ENCODE data around the gene ARMC2. TPM values are rescaled to one million over a fixed set of nuclear protein-coding genes. Genes with fewer than 3 reads are reported as not detected.

The ARMC2 gene
- total and polyA plus RNA-seq, 2 of the 4 experiments (the other 2 are of a cell fraction) = 0.72 to 3.9 TPM

DNA sequence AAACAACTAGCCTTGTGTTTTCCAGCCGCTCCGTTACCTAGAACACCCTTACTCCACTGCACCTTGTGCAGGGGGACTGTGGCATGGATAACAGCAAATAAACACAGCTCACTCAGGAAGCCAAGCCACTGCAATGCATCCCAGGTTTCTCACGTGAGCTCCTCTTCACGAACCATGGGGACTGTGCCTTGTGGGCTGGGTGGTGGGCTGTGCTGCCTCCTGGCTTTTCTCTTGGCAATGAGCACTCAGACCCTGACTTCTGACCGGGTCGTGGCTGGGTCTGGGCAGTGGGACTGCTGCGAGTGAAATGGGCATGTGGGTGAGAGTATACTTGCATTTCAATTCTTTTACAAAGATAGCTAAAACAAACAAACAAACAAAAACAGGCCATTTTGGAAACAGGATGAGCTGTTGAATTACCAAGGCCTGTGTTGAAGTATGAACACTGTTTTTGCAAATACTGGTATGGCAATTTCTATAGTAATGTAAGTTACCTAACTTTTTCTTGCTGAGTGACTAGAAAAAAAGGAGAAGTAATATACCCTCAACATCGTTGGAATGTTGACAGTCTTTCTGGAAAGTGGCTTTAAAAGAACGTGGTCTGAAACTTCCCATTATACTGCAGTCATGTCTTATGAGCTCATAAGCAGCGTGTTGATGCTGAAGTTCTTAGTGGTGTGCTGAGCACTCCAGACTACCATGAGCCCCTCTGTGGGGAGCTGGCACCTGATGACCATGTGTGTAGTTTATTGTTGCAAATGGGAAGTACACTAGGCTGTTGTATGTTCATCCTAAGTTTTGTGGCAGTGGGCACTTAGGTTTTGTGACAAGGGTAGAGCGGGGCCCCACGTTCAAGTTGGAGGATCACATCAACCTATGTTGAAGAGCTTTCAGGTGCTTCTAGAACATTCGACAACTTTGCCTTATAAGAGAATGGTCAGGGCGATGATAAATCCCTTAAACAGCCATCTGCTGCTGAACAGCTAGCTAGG is 120.4 kb downstream of the ARMC2 start:
- Histone ChIP-seq H3K27me3 (ENCODE audit: control insufficient read depth, insufficient read depth, low read length) (no peaks in the 10 kb centered on the region), H3K4me2 (ENCODE audit: low read depth, low read length) (no peak overlapping the region), H2AK9ac (replicated peaks; ENCODE audit: low read depth, low read length, poor library complexity) (no peak overlapping the region), H2BK20ac (ENCODE audit: low read depth, low read length) (no peak overlapping the region), H3K4me3 (ENCODE audit: insufficient read depth, low read depth, low read length) (no peak overlapping the region), H2BK15ac (ENCODE audit: low read depth, low read length) (no peak overlapping the region), H4K5ac (ENCODE audit: low read depth, low read length) (no peak overlapping the region), H3K27ac (ENCODE audit: insufficient read depth, low read length) (no peak overlapping the region), H3K56ac (ENCODE audit: extremely low read depth, insufficient read depth, low read length) (no peak overlapping the region), H3K23ac (ENCODE audit: low read depth, low read length) (no peak overlapping the region), H3K9me1 (ENCODE audit: insufficient read depth, low read length) (no peaks in the 10 kb centered on the region), H2AFZ (replicated peaks; ENCODE audit: low read length, poor library complexity) (no peak overlapping the region), H3K9ac (ENCODE audit: low read depth, low read length) (no peak overlapping the region), H2BK5ac (ENCODE audit: low read depth, low read length, poor library complexity, severe bottlenecking) (no peak overlapping the region), H3K36me3 (ENCODE audit: control insufficient read depth, insufficient read depth, low read length) (no peaks in the 10 kb centered on the region), H3K14ac (replicated peaks; ENCODE audit: low read depth, low read length) (no peak overlapping the region), H4K91ac (ENCODE audit: insufficient read depth, low read depth, low read length) (no peak overlapping the region), H2BK120ac (ENCODE audit: low read depth, low read length) (no peak overlapping the region), H3K4me1 (ENCODE audit: control insufficient read depth, insufficient read depth, low read length) (peaks cover 3% of the 10 kb centered on the region), H3K18ac (ENCODE audit: low read depth, low read length) (no peak overlapping the region), H4K8ac (ENCODE audit: low read depth in 2 of 2, low read length in 2 of 2) (no peak overlapping the region), H3K79me1 (ENCODE audit: low read depth in 1 of 2, low read length in 2 of 2) (no peaks in the 10 kb centered on the region), H4K20me1 (ENCODE audit: insufficient read depth, low read length) (no peaks in the 10 kb centered on the region), H2AK5ac (ENCODE audit: low read depth, low read length) (no peak overlapping the region), H3K4ac (ENCODE audit: low read depth, low read length) (no peak overlapping the region), H3K9me3 (ENCODE audit: control insufficient read depth, insufficient read depth, low read length) (no peaks in the 10 kb centered on the region)
- TF ChIP-seq NFE2L2 (IDR thresholded peaks at IDR 0.05; ENCODE audit: low read depth, low read length) = no peak
- TF ChIP-seq FOS (IDR thresholded peaks at IDR 0.05; ENCODE audit: low read depth, low read length) = no peak
- in situ Hi-C loops (cut with MboI; ENCODE audit: low sequenced_read_pairs) (no loop called here), dilution Hi-C loops (cut with HindIII; ENCODE audit: low sequenced_read_pairs, unreplicated experiment) (no loop called here), intact Hi-C loops (cut with micrococcal nuclease) (no loop called here)
- no TSS peak for BruUV-seq (replicated peaks)
- ChIA-PET POLR2A (ENCODE audit: unreplicated experiment) (no interaction called here), CTCF (no interaction called here)
- DNase-seq (no peak), ATAC-seq (ENCODE audit: low read depth) (no peak)
- 100% methylated on average over 2 of the region's 14 CpGs; no CpG with 5 or more reads in 1 of the 2 experiments for WGBS, 2 experiments (ENCODE audit: extremely low coverage in 2 of 2, insufficient read length in 1 of 2)
